H1 (cell line): ENCODE results near the gene SLX4IP. TPM values are rescaled to one million over a fixed set of nuclear protein-coding genes. Genes with fewer than 3 reads are reported as not detected.
"Not testable (repeated sequence)": the region's sequence is repeated elsewhere in the genome, so short reads cannot be mapped to it uniquely, and the experiment has no call there.

Source experiments
- CTCF ChIA-PET: fragments of 300-600 bp; sonication (Branson Sonifier 250); formaldehyde crosslinking; loops from one replicate; lab custom pipeline; 2021; ENCODE audit not compliant: partially characterized antibody; lab: Charles Lee
- POLR2A ChIA-PET: fragments of 300-600 bp; sonication (Branson Sonifier 250); formaldehyde crosslinking; loops from one replicate; lab custom pipeline; 2021; ENCODE audit warnings: inconsistent platforms; ENCODE audit not compliant: partially characterized antibody; lab: Charles Lee
- DNase-seq, 2 experiments: peaks; one replicate each; pipeline versions ENCODE4 v3.0.0 to v3.0.0-alpha.2; 2010 to 2022; ENCODE audit warnings: low spot score in 2 of 2, low read depth in 1 of 2, mixed read lengths in 1 of 2
- FAIRE-seq: peaks from 2 replicates; lab custom pipeline; 2011; peaks lifted over from hg19 to GRCh38; lab: Jason Lieb, UNC
- H2AFZ ChIP-seq: 2 replicates; pipeline ENCODE4 v1.8.1; 2012; ENCODE audit warnings: low read length, inconsistent platforms
- H2AK5ac ChIP-seq: 2 replicates; pipeline ENCODE4 v1.6.1; 2013; ENCODE audit warnings: low read depth, low read length
- H2BK120ac ChIP-seq: replicated peaks from 2 replicates; pipeline ENCODE3; 2013; ENCODE audit warnings: low read depth, low read length, inconsistent platforms
- H2BK12ac ChIP-seq: 2 replicates; pipeline ENCODE4 v1.6.1; 2013; ENCODE audit warnings: low read depth, low read length
- H2BK15ac ChIP-seq: 2 replicates; pipeline ENCODE4 v1.6.1; 2013; ENCODE audit warnings: low read length
- H2BK20ac ChIP-seq: 2 replicates; pipeline ENCODE4 v1.6.1; 2013; ENCODE audit warnings: low read length
- H2BK5ac ChIP-seq: 2 replicates; pipeline ENCODE4 v1.6.1; 2013; ENCODE audit warnings: low read depth, low read length
- H3K14ac ChIP-seq: 2 replicates; pipeline ENCODE4 v1.6.1; 2013; ENCODE audit warnings: inconsistent platforms; ENCODE audit not compliant: insufficient read length
- H3K18ac ChIP-seq: 2 replicates; pipeline ENCODE4 v1.6.1; 2013; ENCODE audit warnings: low read length; ENCODE audit errors: extremely low read depth
- H3K23ac ChIP-seq: 2 replicates; pipeline ENCODE4 v1.6.1; 2013; ENCODE audit warnings: inconsistent platforms; ENCODE audit not compliant: insufficient read length
- H3K23me2 ChIP-seq: 2 replicates; pipeline ENCODE4 v1.6.1; 2013; ENCODE audit warnings: low read depth, low read length
- H3K27ac ChIP-seq: 2 replicates; pipeline ENCODE4 v1.6.1; 2011; ENCODE audit warnings: low read depth, low read length, inconsistent platforms
- H3K27me3 ChIP-seq, 4 experiments: replicated peaks in 1 of 4; 1 replicate in 1 of 4; 2 replicates in 3 of 4; pipeline versions ENCODE4 v1.6.1 to v1.8.1; 2011 to 2013; ENCODE audit warnings: low read length in 3 of 4, mild to moderate bottlenecking in 3 of 4, inconsistent platforms in 2 of 4, mixed read lengths in 2 of 4, moderate library complexity in 1 of 4; ENCODE audit not compliant: control insufficient read depth in 3 of 4, insufficient read depth in 3 of 4; ENCODE audit errors: extremely low read depth in 1 of 4
- H3K36me3 ChIP-seq, 4 experiments: 2 replicates each; pipeline versions ENCODE4 v1.6.1 to v1.8.1; 2011 to 2013; ENCODE audit warnings: mild to moderate bottlenecking in 4 of 4, low read length in 3 of 4, moderate library complexity in 2 of 4, control low read depth in 1 of 4, inconsistent platforms in 1 of 4; ENCODE audit not compliant: insufficient read depth in 4 of 4, control insufficient read depth in 2 of 4
- H3K4ac ChIP-seq: replicated peaks from 2 replicates; pipeline ENCODE3; 2013; ENCODE audit warnings: low read length, low read depth, mixed read lengths, inconsistent platforms; ENCODE audit not compliant: insufficient read length
- H3K4me1 ChIP-seq, 4 experiments: replicated peaks in 1 of 4; 1 replicate in 1 of 4; 2 replicates in 3 of 4; pipeline versions ENCODE4 v1.6.1 to v1.8.1; 2011 to 2013; ENCODE audit warnings: low read length in 3 of 4, inconsistent platforms in 2 of 4, mixed read lengths in 1 of 4; ENCODE audit not compliant: insufficient read depth in 4 of 4, control insufficient read depth in 3 of 4
- H3K4me2 ChIP-seq, 2 experiments: 2 replicates each; pipeline versions ENCODE4 v1.6.1 to v1.8.1; 2011 to 2013; ENCODE audit warnings: low read depth in 2 of 2, low read length in 2 of 2, control low read depth in 1 of 2, inconsistent platforms in 1 of 2, mild to moderate bottlenecking in 1 of 2; ENCODE audit not compliant: insufficient read depth in 1 of 2
- H3K4me3 ChIP-seq, 4 experiments: fragments of 200-600, 300-600 bp in 1 of 4; sonication (generic), shearing (Covaris generic), sonication (Bioruptor Twin) in 1 of 4; 2 replicates each; pipeline versions ENCODE4 v1.5.1 to v1.8.1; 2011 to 2016; ENCODE audit warnings: low read length in 4 of 4, low read depth in 3 of 4, control low read depth in 2 of 4, inconsistent platforms in 2 of 4, mild to moderate bottlenecking in 2 of 4, mixed read lengths in 1 of 4, moderate library complexity in 1 of 4; ENCODE audit not compliant: insufficient read depth in 2 of 4; ENCODE audit errors: extremely low read depth in 1 of 4
- H3K56ac ChIP-seq: replicated peaks from 2 replicates; pipeline ENCODE3; 2013; ENCODE audit warnings: low read depth, mild to moderate bottlenecking, mixed read lengths, low read length, inconsistent platforms; ENCODE audit not compliant: insufficient read length
- H3K79me1 ChIP-seq: 2 replicates; pipeline ENCODE4 v1.6.1; 2013; ENCODE audit warnings: low read depth, low read length, control low read depth
- H3K79me2 ChIP-seq, 2 experiments: 2 replicates each; pipeline versions ENCODE4 v1.6.1 to v1.8.1; 2012 to 2013; ENCODE audit warnings: low read length in 2 of 2, mild to moderate bottlenecking in 2 of 2, inconsistent platforms in 1 of 2; ENCODE audit not compliant: insufficient read depth in 2 of 2, control insufficient read depth in 1 of 2
- H3K9ac ChIP-seq, 4 experiments: replicated peaks in 1 of 4; 1 replicate in 1 of 4; 2 replicates in 3 of 4; pipeline versions ENCODE4 v1.6.1 to v1.8.1; 2011 to 2013; ENCODE audit warnings: low read depth in 3 of 4, low read length in 3 of 4, control low read depth in 2 of 4, mild to moderate bottlenecking in 2 of 4, moderate library complexity in 2 of 4, inconsistent platforms in 1 of 4; ENCODE audit errors: extremely low read depth in 1 of 4
- H3K9me3 ChIP-seq, 2 experiments: 2 replicates each; pipeline versions ENCODE4 v1.6.1 to v1.8.1; 2012 to 2013; ENCODE audit warnings: mild to moderate bottlenecking in 2 of 2, moderate library complexity in 2 of 2, control low read depth in 1 of 2, inconsistent platforms in 1 of 2, low read depth in 1 of 2, low read length in 1 of 2, mixed read lengths in 1 of 2; ENCODE audit not compliant: insufficient read depth in 2 of 2
- H4K20me1 ChIP-seq, 2 experiments: replicated peaks in 1 of 2; 2 replicates each; pipeline versions ENCODE3 to v1.8.1; 2011 to 2013; ENCODE audit warnings: inconsistent platforms in 2 of 2, low read length in 2 of 2, mild to moderate bottlenecking in 1 of 2; ENCODE audit not compliant: insufficient read depth in 2 of 2, control insufficient read depth in 1 of 2
- H4K5ac ChIP-seq: 2 replicates; pipeline ENCODE4 v1.6.1; 2013; ENCODE audit warnings: low read length, low read depth, mixed read lengths, inconsistent platforms; ENCODE audit not compliant: insufficient read length
- H4K8ac ChIP-seq: 2 replicates; pipeline ENCODE4 v1.8.0; 2013; ENCODE audit warnings: mild to moderate bottlenecking, moderate library complexity, low read length, inconsistent platforms; ENCODE audit not compliant: insufficient read depth; ENCODE audit errors: extremely low read depth
- H4K91ac ChIP-seq: replicated peaks from 2 replicates; pipeline ENCODE3; 2013; ENCODE audit warnings: low read length, mixed read lengths, inconsistent platforms; ENCODE audit not compliant: insufficient read length
- WGBS, 2 experiments: shearing (Covaris generic) in 1 of 2; methylation state at CpG; one replicate each; pipeline versions ENCODE4 v1.1.6 to v1.1.7; 2013 to 2015; ENCODE audit warnings: low lambda C conversion rate in 2 of 2, mixed read lengths in 2 of 2, inconsistent platforms in 1 of 2, low coverage in 1 of 2, missing lambda C conversion rate in 1 of 2; ENCODE audit not compliant: insufficient replicate concordance in 2 of 2, insufficient coverage in 1 of 2, insufficient read length in 1 of 2; ENCODE audit errors: extremely low coverage in 1 of 2, missing lambda C conversion rate in 1 of 2; 5-methylcytosine and 5-hydroxymethylcytosine counted together
- polyA plus RNA-seq, 7 experiments: library from polyadenylated mRNA; depleted of rRNA in 3 of 7; stranded (reverse) in 5 of 7; unstranded in 2 of 7; fragments of >200 nt in 5 of 7; fragments of 200-250 nt in 2 of 7; gene quantifications; 1 replicate in 5 of 7; 2 replicates in 1 of 7; 4 replicates in 1 of 7; pipeline versions ENCODE4 v1.2.1 to v1.2.3, GENCODE V29; 2011 to 2013; ENCODE audit warnings: missing spikeins in 2 of 7, mixed read lengths in 2 of 7
- total RNA-seq: library from RNA; stranded (reverse); fragmentation: NEBNext Ultra II Directional; extraction: Animal tissue kit (Norgen Biotek cat#: 25700); gene quantifications from 2 replicates; pipeline ENCODE4 v1.2.1, GENCODE V29; 2021

The SLX4IP gene
- total and polyA plus RNA-seq, 2 of the 8 experiments (the other 6 are each of a cell fraction or from before 2014, with no cell fraction given), result 2.4 to 8.7 TPM

GRCh38 chr20:10590446-10590845 is 155.3 kb downstream of the SLX4IP start:
- POLR2A ChIA-PET, result interaction anchor here (0.6 kb wide), 1 partner anchor 625 kb away, joined by 4 read pairs; no protein-coding TSS in a partner anchor
- H3K27me3 ChIP-seq, H4K5ac ChIP-seq, H3K27ac ChIP-seq, H3K23me2 ChIP-seq, H4K8ac ChIP-seq, H3K79me1 ChIP-seq, H3K9me3 ChIP-seq, H3K56ac ChIP-seq, FAIRE-seq, H3K4me2 ChIP-seq, H4K20me1 ChIP-seq, H2BK12ac ChIP-seq, H2BK120ac ChIP-seq, H3K36me3 ChIP-seq, H2BK15ac ChIP-seq, H3K23ac ChIP-seq, H4K91ac ChIP-seq, H3K14ac ChIP-seq, H2BK20ac ChIP-seq, H2AK5ac ChIP-seq, H3K4me1 ChIP-seq, H3K18ac ChIP-seq, H3K4me3 ChIP-seq, H3K4ac ChIP-seq, H2BK5ac ChIP-seq, DNase-seq, H3K79me2 ChIP-seq, H2AFZ ChIP-seq, H3K9ac ChIP-seq: not testable (repeated sequence)
- CTCF ChIA-PET, result interaction anchor here (0.6 to 1.5 kb wide), 6 partner anchors 9 to 613 kb away, joined by 3 to 5 read pairs (median 3); no protein-coding TSS in a partner anchor
- WGBS, 2 experiments, result 92% methylated on average over 10 of the region's 10 CpGs; no CpG with 5 or more reads in 1 of the 2 experiments
